Measurements from ENCODE around the gene OTUD7B. TPM values are rescaled to one million over a fixed set of nuclear protein-coding genes. Genes with fewer than 3 reads are reported as not detected.

Gene OTUD7B
- total RNA-seq, 1 donor from 2014 or later: 35.2 TPM

- no peak for DNase-seq (ENCODE audit: low spot score)
Observed at GRCh38 chr1:149917571-149918144, 92.9 kb downstream of the OTUD7B start, which contains the start of gene SV2A. TSS of gene SV2A (minus strand) at chr1:149917844. CDS start at chr1:149913840, 4,004 bp downstream.

- no peak for DNase-seq (ENCODE audit: low spot score)
Observed at GRCh38 chr1:149916898-149917252, 93.7 kb downstream of the OTUD7B start.

GRCh38 chr1:149916193-149916897, 94.2 kb downstream of the OTUD7B start:
- no peak for DNase-seq (ENCODE audit: low spot score)

GRCh38 chr1:149915429-149916192, 94.9 kb downstream of the OTUD7B start:
- DNase-seq (ENCODE audit: low spot score): no peak

GRCh38 chr1:149914545-149914944, 96.0 kb downstream of the OTUD7B start:
- DNase-seq (ENCODE audit: low spot score): no peak

- DNase-seq (ENCODE audit: low spot score): no peak
Observed at GRCh38 chr1:149906570-149907075, 103.9 kb downstream of the OTUD7B start.

GRCh38 chr1:149903836-149904491, 106.6 kb downstream of the OTUD7B start:
- no peak for DNase-seq (ENCODE audit: low spot score)

- DNase-seq (ENCODE audit: low spot score): peak; percentile 93
Observed at GRCh38 chr1:149899460-149900284, 110.9 kb downstream of the OTUD7B start, which contains the start of gene BOLA1. TSS of gene BOLA1 (plus strand) at chr1:149899568. CDS start at chr1:149900060, 492 bp downstream.

GRCh38 chr1:149896575-149896974, 114.0 kb downstream of the OTUD7B start:
- DNase-seq (ENCODE audit: low spot score): no peak

- DNase-seq (ENCODE audit: low spot score): no peak
Observed at GRCh38 chr1:149888999-149889289, 121.6 kb downstream of the OTUD7B start.

- DNase-seq (ENCODE audit: low spot score): peak; percentile 85
Observed at GRCh38 chr1:149888247-149888998, 122.1 kb downstream of the OTUD7B start.

Other genes with a start within 250 kb of the OTUD7B start
- 13.2 TPM for gene FCGR1A, start 228.0 kb downstream of the OTUD7B start, total RNA-seq
- 22.8 TPM for gene BOLA1, start 111.2 kb downstream of the OTUD7B start, total RNA-seq
- 3.4 TPM for gene SV2A, start 92.9 kb downstream of the OTUD7B start, total RNA-seq
- 43.7 TPM for gene SF3B4, start 82.9 kb downstream of the OTUD7B start, total RNA-seq
- 97.8 TPM for gene MTMR11, start 73.8 kb downstream of the OTUD7B start, total RNA-seq
- gene VPS45, start 57.0 kb upstream of the OTUD7B start, total RNA-seq: 37.1 TPM
- 56.4 TPM for gene PLEKHO1, start 139.2 kb upstream of the OTUD7B start, total RNA-seq
- 20.8 TPM for gene ANP32E, start 225.4 kb upstream of the OTUD7B start, total RNA-seq
- 2.4 TPM for gene CA14, start 247.0 kb upstream of the OTUD7B start, total RNA-seq

Measured in mucosa of gallbladder (tissue), 1 donor.